Stimulated activated CD4-positive, alpha-beta T cell treated with anti-CD3 and anti-CD28 coated beads, TNF-alpha, amount 100 ng/mL, for 4 hours (primary cell): ENCODE data around the gene TMED8.
"Not testable (repeated sequence)": the region's sequence is repeated elsewhere in the genome, so short reads cannot be mapped to it uniquely, and the experiment has no call there.

Experiments
- DNase-seq, 3 experiments: peaks; one replicate each; pipeline ENCODE4 v3.0.0-alpha.2; 2020; ENCODE audit warnings: low read depth in 3 of 3

The TMED8 gene, protein sequence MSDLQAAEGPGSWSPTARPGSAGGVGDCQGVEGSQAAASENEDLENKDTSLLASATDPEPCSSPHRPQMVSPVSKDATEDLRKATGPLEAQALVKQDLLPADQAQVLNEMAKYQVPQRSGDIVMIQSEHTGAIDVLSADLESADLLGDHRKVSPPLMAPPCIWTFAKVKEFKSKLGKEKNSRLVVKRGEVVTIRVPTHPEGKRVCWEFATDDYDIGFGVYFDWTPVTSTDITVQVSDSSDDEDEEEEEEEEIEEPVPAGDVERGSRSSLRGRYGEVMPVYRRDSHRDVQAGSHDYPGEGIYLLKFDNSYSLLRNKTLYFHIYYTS

GRCh38 chr14:77376771-77377501 lies at the start of gene TMED8, which contains the start of gene SAMD15:
Gene TMED8, minus strand, starts transcription at chr14:77377094. Its CDS starts 41 bp downstream, at chr14:77377053.
Gene SAMD15, plus strand, starts transcription at chr14:77377379. Its CDS starts 40 bp downstream, at chr14:77377419.
- peak; percentile 58 to 72 (median 70) for DNase-seq

DNA sequence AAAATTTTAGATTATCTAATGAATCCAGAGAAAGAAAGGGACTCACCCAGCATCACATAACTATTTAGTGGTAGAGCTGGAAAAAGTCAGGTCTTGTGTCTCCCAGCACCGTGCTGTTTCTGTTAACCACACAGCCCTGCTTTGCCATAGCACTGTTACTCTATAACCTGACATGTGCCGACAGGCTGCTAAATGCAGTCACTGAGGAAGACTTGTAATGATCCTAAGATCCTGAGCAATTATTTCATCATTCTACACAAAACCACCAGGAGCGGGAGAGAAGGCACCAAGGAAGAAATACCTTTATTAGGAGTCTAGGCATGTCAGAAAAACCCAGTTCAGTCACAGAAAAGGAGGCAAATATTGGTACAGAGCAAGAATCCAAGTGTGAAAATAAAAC lies 49.5 kb upstream of the TMED8 start:
- DNase-seq, result no peak

- DNase-seq, result no peak
Measured at GRCh38 chr14:77424862-77425261, 48.0 kb upstream of the TMED8 start.

GRCh38 chr14:77423423-77423822 lies 46.5 kb upstream of the TMED8 start, which contains the start of gene NOXRED1:
Gene NOXRED1, minus strand, starts transcription at chr14:77423523. Its CDS starts 634 bp downstream, at chr14:77422889.
- DNase-seq, result no peak

DNA sequence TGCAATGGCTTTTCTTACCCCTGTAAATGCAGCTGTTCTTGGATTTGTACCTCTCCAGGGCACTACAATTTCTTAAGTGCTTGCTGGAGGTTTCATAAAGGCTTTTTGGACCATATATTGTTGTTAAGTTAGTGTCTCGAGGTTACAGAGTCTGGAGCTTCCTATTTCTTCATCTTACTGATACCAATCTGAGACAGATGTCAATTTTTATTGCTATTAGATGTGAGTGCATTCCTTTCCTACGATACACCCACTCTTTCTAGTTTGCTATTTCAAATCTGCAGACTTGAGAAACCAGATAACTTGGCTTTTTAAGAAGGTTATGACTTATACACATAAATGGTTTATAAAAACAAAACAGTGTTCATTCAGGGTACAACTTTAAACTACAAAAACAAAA lies 44.3 kb upstream of the TMED8 start:
- DNase-seq, result no peak

DNA sequence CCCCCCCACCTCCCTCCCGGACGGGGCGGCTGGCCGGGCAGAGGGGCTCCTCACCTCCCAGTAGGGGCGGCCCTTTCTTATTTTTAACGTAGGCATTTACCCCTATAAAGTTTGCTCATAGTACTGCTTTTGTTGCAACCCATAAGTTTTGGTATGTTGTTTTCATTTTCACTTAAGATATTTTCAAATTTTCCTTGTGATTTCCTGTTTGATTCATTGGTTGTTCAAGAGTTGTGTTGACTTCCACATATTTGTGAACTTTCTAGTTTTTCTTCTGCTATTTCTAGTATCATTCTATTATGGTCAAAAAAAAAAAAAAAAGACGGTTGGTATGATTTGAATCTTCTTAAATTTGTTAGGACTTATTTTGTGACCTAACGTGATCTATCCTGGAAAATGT lies 39.9 kb upstream of the TMED8 start:
- DNase-seq, result no peak

- not testable (repeated sequence) for DNase-seq
Measured at GRCh38 chr14:77416098-77416497, 39.2 kb upstream of the TMED8 start.

DNA sequence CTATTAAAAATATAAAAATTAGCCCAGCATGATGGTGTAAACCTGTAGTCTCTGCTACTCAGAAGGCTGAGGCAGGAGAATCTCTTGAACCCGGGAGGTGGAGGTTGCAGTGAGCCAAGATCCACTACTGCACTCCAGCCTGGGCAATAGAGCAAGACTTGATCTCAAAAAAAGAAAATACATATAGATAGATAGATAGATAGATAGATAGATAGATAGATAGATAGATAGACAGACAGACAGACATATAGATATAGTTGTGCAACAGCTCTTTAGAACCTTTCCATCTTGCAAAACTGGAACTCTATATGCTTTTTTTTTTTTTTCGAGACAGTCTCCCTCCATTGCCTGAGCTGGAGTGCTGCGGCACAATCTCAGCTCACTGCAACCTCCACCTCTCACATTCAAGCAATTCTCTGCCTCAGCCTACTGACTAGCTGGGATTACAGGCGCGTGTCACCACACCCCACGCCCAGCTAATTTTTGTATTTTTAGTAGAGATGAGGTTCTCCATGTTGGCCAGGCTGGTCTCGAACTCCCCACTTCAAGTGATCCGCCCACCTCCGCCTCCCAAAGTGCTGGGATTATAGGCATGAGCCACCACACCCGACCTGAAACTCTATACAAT lies 38.6 kb upstream of the TMED8 start:
- not testable (repeated sequence) for DNase-seq

- DNase-seq, result no peak
Measured at GRCh38 chr14:77409131-77409533, 32.2 kb upstream of the TMED8 start.

DNA sequence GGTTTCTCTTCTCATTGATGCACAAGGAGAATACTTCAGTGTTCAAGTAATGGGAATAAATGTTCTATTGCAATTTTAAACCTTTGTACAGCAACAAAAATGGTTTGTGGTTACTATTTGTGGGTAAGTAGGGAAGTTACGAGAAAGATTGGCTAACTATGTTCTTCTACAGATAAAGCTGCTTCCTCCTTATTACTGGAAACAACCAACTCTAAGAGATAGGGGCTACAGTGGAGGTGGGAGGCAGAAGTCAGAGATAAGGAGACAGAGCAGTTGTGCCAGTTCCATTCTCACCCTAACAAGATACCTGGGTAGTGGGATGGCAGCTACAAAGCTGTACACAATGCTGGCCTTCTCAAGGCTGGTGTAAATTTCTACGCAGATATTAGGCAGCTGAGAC lies 30.3 kb upstream of the TMED8 start:
- DNase-seq, result no peak

- DNase-seq, result no peak
Measured at GRCh38 chr14:77406718-77407117, 29.8 kb upstream of the TMED8 start.

DNA sequence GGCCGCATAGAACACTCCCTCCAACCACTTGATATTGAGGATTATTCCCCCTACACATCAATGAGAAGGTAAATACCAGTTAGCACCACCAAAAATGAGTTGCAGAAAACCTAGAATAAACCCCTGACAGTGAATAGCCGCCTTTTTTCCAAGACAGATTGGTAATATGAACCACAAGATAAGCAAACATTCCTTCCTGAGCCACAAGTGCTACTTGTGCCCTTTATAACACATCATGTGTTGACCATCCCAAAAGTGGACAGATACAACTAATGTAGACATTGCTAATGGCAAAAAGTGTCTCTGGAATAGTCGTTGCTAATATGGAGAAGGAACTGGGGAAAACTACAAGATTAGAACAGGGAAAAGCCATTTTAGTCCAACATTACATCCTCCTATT lies 29.2 kb upstream of the TMED8 start:
- DNase-seq, result no peak

GRCh38 chr14:77403768-77404167 lies 26.9 kb upstream of the TMED8 start:
- DNase-seq, result no peak

DNA sequence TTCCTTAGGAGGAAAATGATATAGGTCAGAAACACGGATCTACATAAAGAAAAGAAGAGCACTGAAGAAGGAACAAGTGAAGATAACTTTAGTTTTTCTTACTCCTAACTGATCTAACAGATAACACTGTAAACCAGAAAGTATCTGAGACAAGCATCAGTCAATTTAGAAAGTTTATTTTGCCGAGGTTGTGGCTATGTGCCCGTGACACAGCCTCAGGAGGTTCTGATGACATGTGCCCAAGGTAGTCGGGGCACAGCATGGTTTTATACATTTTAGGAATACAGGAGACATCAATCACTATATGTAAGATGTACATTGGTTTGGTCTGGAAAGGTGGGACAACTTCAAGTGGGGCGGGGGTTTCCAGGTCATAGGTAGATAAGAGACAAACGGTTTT lies 23.3 kb upstream of the TMED8 start:
- DNase-seq, result no peak

DNA sequence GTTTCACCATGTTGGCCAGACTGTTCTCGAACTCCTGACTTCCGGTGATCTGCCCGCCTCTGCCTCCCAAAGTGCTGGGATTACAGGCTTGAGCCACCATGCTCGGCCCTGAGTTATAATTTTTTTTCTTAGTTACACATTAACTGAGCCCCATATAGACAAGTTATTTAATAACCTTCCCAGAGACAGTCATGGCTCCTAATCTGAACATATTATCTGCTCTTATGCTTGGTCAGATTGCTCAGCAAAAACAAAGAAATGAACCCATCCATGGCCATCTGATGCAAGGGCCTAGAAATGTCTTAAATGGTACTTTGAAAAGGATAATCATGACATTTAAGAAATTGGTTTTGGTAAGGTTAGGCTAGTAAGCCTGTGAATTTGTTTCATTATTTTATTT lies 13.3 kb upstream of the TMED8 start:
- no peak for DNase-seq

DNA sequence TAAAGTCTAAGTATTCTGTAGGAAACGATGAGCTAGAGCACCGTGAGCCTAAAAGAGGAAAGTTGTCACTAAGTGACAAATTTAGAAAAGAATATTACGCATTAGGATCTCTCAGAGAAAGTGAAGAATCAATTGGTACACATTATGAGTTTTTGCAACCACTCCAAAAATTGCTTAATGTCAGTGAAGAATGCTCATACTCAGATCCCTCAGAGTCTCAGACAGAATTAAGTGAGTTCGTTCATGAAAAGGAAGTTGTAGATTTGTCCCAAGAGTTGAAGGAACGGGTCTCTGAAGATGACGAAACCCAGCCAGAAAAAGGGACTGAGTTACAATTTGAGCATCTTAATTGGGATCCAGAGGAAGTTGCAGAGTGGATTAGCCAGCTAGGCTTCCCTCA lies 1.8 kb upstream of the TMED8 start:
- no peak for DNase-seq

DNA sequence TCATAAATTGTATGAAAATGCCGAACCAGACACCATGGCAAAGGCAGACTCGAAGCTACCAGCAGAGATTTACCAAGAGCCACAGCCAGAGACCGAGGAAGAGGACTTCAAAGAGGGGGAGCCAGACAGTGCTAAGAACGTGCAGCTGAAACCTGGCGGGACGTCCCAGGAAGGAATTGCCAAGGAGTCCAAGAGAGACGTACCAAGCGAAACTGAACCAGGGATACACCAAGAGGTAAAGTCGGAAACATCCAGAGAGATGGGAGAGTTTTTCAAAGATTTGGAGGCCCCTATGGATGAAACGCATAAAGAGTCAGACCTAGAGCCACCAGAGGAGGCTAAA lies 579 bp upstream of the TMED8 start:
- DNase-seq, result no peak

- peak in 2 of 3 experiments; percentile 3 to 23 for DNase-seq
Measured at GRCh38 chr14:77375973-77376770, 722 bp downstream of the TMED8 start.

GRCh38 chr14:77375164-77375950 lies 1.5 kb downstream of the TMED8 start:
- no peak for DNase-seq

DNA sequence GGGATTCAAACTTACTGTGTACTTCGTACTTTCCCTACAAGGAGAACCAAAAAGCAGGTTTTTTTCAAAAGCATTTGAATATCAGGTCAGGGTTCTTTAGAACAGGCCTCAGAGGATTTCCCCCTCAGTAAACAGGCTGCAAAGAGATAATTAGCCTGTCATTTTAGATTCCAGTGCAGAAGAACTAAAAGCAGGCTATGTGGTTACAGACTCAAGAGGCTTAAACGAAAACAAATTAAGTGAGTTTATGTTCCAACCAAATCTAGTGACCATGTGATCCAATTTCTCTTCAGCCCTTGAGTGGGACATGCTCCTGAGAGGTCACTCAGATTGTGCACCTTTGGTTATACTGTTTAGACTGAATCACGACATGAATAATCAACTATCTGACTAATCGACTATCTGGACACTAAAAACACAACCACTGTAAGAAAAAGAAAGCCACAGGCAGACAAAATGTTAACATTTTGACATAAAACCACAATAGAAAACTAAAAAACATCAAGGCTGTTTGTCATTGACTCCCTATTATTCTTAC lies 4.5 kb downstream of the TMED8 start:
- no peak for DNase-seq

DNA sequence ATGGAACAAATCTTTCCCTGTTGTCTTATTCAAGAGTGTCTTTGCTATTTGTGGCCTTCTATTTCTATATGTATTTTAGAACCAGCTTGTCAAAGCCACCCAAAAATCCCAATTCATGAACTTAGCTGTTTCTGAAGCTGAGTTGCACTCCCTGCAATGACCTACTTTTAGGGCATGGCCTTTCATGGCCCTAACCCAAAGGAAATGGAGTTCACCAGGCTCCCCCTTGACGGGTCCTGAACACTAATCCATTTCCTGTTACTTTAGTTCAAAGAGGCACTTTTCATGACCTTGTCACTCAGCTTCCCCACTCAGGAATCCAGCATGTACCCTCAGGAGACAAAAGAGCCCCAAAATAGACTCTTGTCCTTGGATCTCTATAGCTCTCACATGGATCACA lies 7.6 kb downstream of the TMED8 start:
- no peak for DNase-seq
